Calu3 (cell line): Measurements from ENCODE around the gene IL17A. TPM values are rescaled to one million over a fixed set of nuclear protein-coding genes. Genes with fewer than 3 reads are reported as not detected.

Experiments
- BruUV-seq: library from RNA; stranded (reverse); fragments of 400-500 nt; replicated peaks from 2 replicates; lab custom pipeline; 2021; lab: Mats Ljungman, UMichigan
- CTCF ChIA-PET: fragments of 300-600 bp; sonication (Branson Sonifier 250); formaldehyde crosslinking; loops from one replicate; lab custom pipeline; 2022; ENCODE audit warnings: antibody characterized with exemption; lab: Charles Lee
- DNase-seq: peaks from one replicate; pipeline ENCODE4 v3.0.0; 2022
- H3K27ac Mint-ChIP-seq: one replicate; pipeline ENCODE4 v1.8.0; 2022; ENCODE audit warnings: mixed read lengths; ENCODE audit not compliant: unreplicated experiment
- H3K27me3 Mint-ChIP-seq: one replicate; pipeline ENCODE4 v1.8.0; 2022; ENCODE audit warnings: mixed read lengths; ENCODE audit not compliant: unreplicated experiment
- H3K36me3 Mint-ChIP-seq: one replicate; pipeline ENCODE4 v1.8.0; 2022; ENCODE audit warnings: mild to moderate bottlenecking, moderate library complexity, mixed read lengths; ENCODE audit not compliant: insufficient read depth, unreplicated experiment
- H3K4me1 Mint-ChIP-seq: one replicate; pipeline ENCODE4 v1.8.0; 2022; ENCODE audit warnings: mild to moderate bottlenecking, low read depth, mixed read lengths; ENCODE audit not compliant: unreplicated experiment
- H3K4me3 Mint-ChIP-seq: one replicate; pipeline ENCODE4 v1.8.0; 2022; ENCODE audit warnings: mild to moderate bottlenecking, low read depth, moderate library complexity, mixed read lengths; ENCODE audit not compliant: unreplicated experiment
- H3K9me3 Mint-ChIP-seq: one replicate; pipeline ENCODE4 v1.8.0; 2022; ENCODE audit warnings: low read depth, mixed read lengths; ENCODE audit not compliant: unreplicated experiment
- CTCF ChIP-seq: fragments of 200-600 bp; IDR thresholded peaks from one replicate; pipeline ENCODE4 v1.8.0; 2022; ENCODE audit warnings: antibody characterized with exemption; ENCODE audit not compliant: unreplicated experiment
- intact Hi-C: fragments of 100-400 bp; cut with micrococcal nuclease; formaldehyde crosslinking; loops from one replicate; pipeline ENCODE4 v1.10.0; 2022; ENCODE audit not compliant: unreplicated experiment
- total RNA-seq: library from RNA; stranded (reverse); gene quantifications from 2 replicates; pipeline ENCODE4 v1.2.3, GENCODE V29; 2022

The IL17A gene
- total RNA-seq, 1 experiment from 2014 or later: not detected

GRCh38 chr6:52215787-52216186 is 29.6 kb downstream of the IL17A start:
- H3K4me1 Mint-ChIP-seq: peaks cover 14% of the 10 kb centered on the region
- TF ChIP-seq CTCF: no peak
- CTCF ChIA-PET: no interaction called here
- H3K27me3 Mint-ChIP-seq: peaks cover 13% of the 10 kb centered on the region
- BruUV-seq: no TSS peak
- no peaks in the 10 kb centered on the region for H3K36me3 Mint-ChIP-seq
- H3K27ac Mint-ChIP-seq: no peak overlapping the region
- H3K4me3 Mint-ChIP-seq: no peak overlapping the region
- intact Hi-C loops: no loop called here
- no peak for DNase-seq
- no peaks in the 10 kb centered on the region for H3K9me3 Mint-ChIP-seq

GRCh38 chr6:52216932-52217575 is 30.9 kb downstream of the IL17A start:
- no peak for TF ChIP-seq CTCF
- peaks cover 13% of the 10 kb centered on the region for H3K4me1 Mint-ChIP-seq
- no peak overlapping the region for H3K4me3 Mint-ChIP-seq
- no peaks in the 10 kb centered on the region for H3K9me3 Mint-ChIP-seq
- no peaks in the 10 kb centered on the region for H3K36me3 Mint-ChIP-seq
- no peak for DNase-seq
- intact Hi-C loops: no loop called here
- H3K27ac Mint-ChIP-seq: no peak overlapping the region
- H3K27me3 Mint-ChIP-seq: peaks cover 22% of the 10 kb centered on the region
- no TSS peak for BruUV-seq
- CTCF ChIA-PET: no interaction called here

- no peaks in the 10 kb centered on the region for H3K9me3 Mint-ChIP-seq
- intact Hi-C loops: no loop called here
- H3K4me3 Mint-ChIP-seq: no peak overlapping the region
- no TSS peak for BruUV-seq
- no peak for TF ChIP-seq CTCF
- peaks cover 6% of the 10 kb centered on the region for H3K4me1 Mint-ChIP-seq
- H3K36me3 Mint-ChIP-seq: no peaks in the 10 kb centered on the region
- H3K27me3 Mint-ChIP-seq: peaks cover 22% of the 10 kb centered on the region
- CTCF ChIA-PET: no interaction called here
- no peak overlapping the region for H3K27ac Mint-ChIP-seq
- no peak for DNase-seq
Measured at GRCh38 chr6:52217761-52218160, 31.6 kb downstream of the IL17A start.

GRCh38 chr6:52221302-52221701 is 35.1 kb downstream of the IL17A start:
- Mint-ChIP-seq H3K27ac (no peak overlapping the region), H3K4me3 (no peak overlapping the region), H3K36me3 (no peaks in the 10 kb centered on the region), H3K4me1 (no peaks in the 10 kb centered on the region), H3K9me3 (no peaks in the 10 kb centered on the region), H3K27me3 (peaks cover 54% of the 10 kb centered on the region)
- intact Hi-C loops: no loop called here
- no TSS peak for BruUV-seq
- DNase-seq: no peak
- CTCF ChIA-PET: no interaction called here
- no peak for TF ChIP-seq CTCF
